OCI-LY1 (cell line): ENCODE data around the gene SPIN1.

Source experiments
- CTCF ChIP-seq: fragments of 200-600 bp; sonication (generic), shearing (Covaris generic); IDR thresholded peaks from 2 replicates; pipeline ENCODE4 v1.5.1; 2017; ENCODE audit warnings: mild to moderate bottlenecking, antibody characterized with exemption, low read length, moderate library complexity, mixed read lengths
- EZH2 ChIP-seq: fragments of 200-600 bp; sonication (generic), shearing (Covaris generic); IDR thresholded peaks from 2 replicates; pipeline ENCODE4 v1.8.0; 2017; ENCODE audit warnings: borderline replicate concordance, mixed run types, mild to moderate bottlenecking, antibody characterized with exemption, low read length, moderate library complexity, mixed read lengths

- TF ChIP-seq CTCF (no peak), EZH2 (no peak)
Measured at GRCh38 chr9:88388203-88388885, at the start of gene SPIN1.
